SK-N-SH (cell line): ENCODE data around the gene HRH2. TPM values are rescaled to one million over a fixed set of nuclear protein-coding genes. Genes with fewer than 3 reads are reported as not detected.

Experiments
- CTCF ChIA-PET: fragments of 300-600, 350-600 bp; formaldehyde crosslinking; extraction: SDS; loops from one replicate; lab custom pipeline; 2021; lab: Yijun Ruan, JAX
- POLR2A ChIA-PET: fragments of 350-600 bp; sonication (Branson Sonifier 250); formaldehyde crosslinking; extraction: SDS; loops from one replicate; lab custom pipeline; 2020; ENCODE audit warnings: antibody characterized with exemption, inconsistent platforms; lab: Yijun Ruan, JAX
- DNase-seq: peaks from one replicate; pipeline ENCODE4 v3.0.0; 2012
- H2AFZ ChIP-seq: fragments of 200-600 bp; sonication (generic); 2 replicates; pipeline ENCODE4 v1.8.1; 2016; ENCODE audit warnings: antibody characterized with exemption, mild to moderate bottlenecking, low read depth
- H3F3A ChIP-seq: fragments of 200-600 bp; sonication (generic); replicated peaks from 2 replicates; pipeline ENCODE3; 2016; ENCODE audit warnings: antibody characterized with exemption, mild to moderate bottlenecking; ENCODE audit not compliant: insufficient read depth
- H3K27ac ChIP-seq, 2 experiments: fragments of 200-500 bp in 1 of 2; fragments of 200-600 bp in 1 of 2; sonication (Bioruptor generic) in 1 of 2; sonication (generic), shearing (Covaris generic) in 1 of 2; 2 replicates each; pipeline versions ENCODE4 v1.5.1 to v1.6.1; 2014 to 2016; ENCODE audit warnings: low read depth in 2 of 2, inconsistent platforms in 1 of 2, low read length in 1 of 2, mild to moderate bottlenecking in 1 of 2, mixed read lengths in 1 of 2
- H3K27me3 ChIP-seq: fragments of 200-600 bp; sonication (generic), shearing (Covaris generic); 2 replicates; pipeline ENCODE4 v1.6.1; 2016; ENCODE audit warnings: mixed run types; ENCODE audit not compliant: insufficient read depth
- H3K36me3 ChIP-seq, 2 experiments: fragments of 200-500 bp in 1 of 2; fragments of 200-600 bp in 1 of 2; sonication (Bioruptor generic) in 1 of 2; sonication (generic) in 1 of 2; replicated peaks in 1 of 2; 2 replicates each; pipeline versions ENCODE3 to v1.5.1; 2014 to 2016; ENCODE audit warnings: low read length in 1 of 2, mild to moderate bottlenecking in 1 of 2; ENCODE audit not compliant: insufficient read depth in 2 of 2, control insufficient read depth in 1 of 2
- H3K4me1 ChIP-seq, 2 experiments: fragments of 200-500 bp in 1 of 2; fragments of 200-600 bp in 1 of 2; sonication (Bioruptor generic) in 1 of 2; sonication (generic), shearing (Covaris generic) in 1 of 2; 2 replicates each; pipeline versions ENCODE4 v1.5.1 to v1.6.1; 2014 to 2016; ENCODE audit warnings: low read depth in 1 of 2, low read length in 1 of 2, mixed run types in 1 of 2; ENCODE audit not compliant: insufficient read depth in 2 of 2, control insufficient read depth in 1 of 2
- H3K4me2 ChIP-seq: fragments of 200-600 bp; sonication (generic), shearing (Covaris generic); 2 replicates; pipeline ENCODE4 v1.6.1; 2017; ENCODE audit warnings: mixed run types
- H3K4me3 ChIP-seq, 2 experiments: fragments of 200-500 bp in 1 of 2; fragments of 200-600 bp in 1 of 2; sonication (Bioruptor generic) in 1 of 2; sonication (generic), shearing (Covaris generic) in 1 of 2; 2 replicates each; pipeline versions ENCODE4 v1.5.1 to v1.8.1; 2014 to 2016; ENCODE audit warnings: low read depth in 2 of 2, inconsistent platforms in 1 of 2, low read length in 1 of 2, mild to moderate bottlenecking in 1 of 2, mixed read lengths in 1 of 2, moderate library complexity in 1 of 2
- H3K79me2 ChIP-seq: fragments of 200-600 bp; sonication (generic); 2 replicates; pipeline ENCODE4 v1.8.1; 2017; ENCODE audit warnings: mild to moderate bottlenecking; ENCODE audit not compliant: insufficient read depth
- H3K9ac ChIP-seq: fragments of 200-600 bp; sonication (generic); 2 replicates; pipeline ENCODE4 v1.6.1; 2017; ENCODE audit warnings: mixed run types
- H3K9me2 ChIP-seq: fragments of 200-600 bp; sonication (generic); 2 replicates; pipeline ENCODE4 v1.6.1; 2017; ENCODE audit warnings: mixed run types
- H3K9me3 ChIP-seq: fragments of 200-600 bp; sonication (generic); 2 replicates; pipeline ENCODE4 v1.6.1; 2017; ENCODE audit warnings: mixed run types, mild to moderate bottlenecking, moderate library complexity
- H4K20me1 ChIP-seq: fragments of 200-600 bp; sonication (generic); 2 replicates; pipeline ENCODE4 v1.6.1; 2017; ENCODE audit warnings: mild to moderate bottlenecking, mixed run types; ENCODE audit not compliant: insufficient read depth
- CHD2 ChIP-seq: fragments of 150-350 bp; IDR thresholded peaks from 2 replicates; pipeline ENCODE4 v1.6.1; 2018; ENCODE audit warnings: low read length; ENCODE audit not compliant: partially characterized antibody
- FOXJ3 ChIP-seq: sonication (generic); formaldehyde crosslinking; IDR thresholded peaks from 2 replicates; pipeline ENCODE4 v1.5.1; 2020; ENCODE audit warnings: mild to moderate bottlenecking, missing genetic modification reagents
- MEF2A ChIP-seq: IDR thresholded peaks from 2 replicates; pipeline ENCODE4 v1.4.0; 2012; ENCODE audit warnings: low read depth, borderline replicate concordance
- NFIC ChIP-seq: IDR thresholded peaks from 2 replicates; pipeline ENCODE4 v1.4.0; 2012; ENCODE audit warnings: borderline replicate concordance
- POLR2AphosphoS5 ChIP-seq: IDR thresholded peaks from 2 replicates; pipeline ENCODE4 v1.6.1; 2012; ENCODE audit warnings: low read depth, low read length
- REST ChIP-seq: IDR thresholded peaks from 2 replicates; pipeline ENCODE4 v1.6.1; 2012; ENCODE audit warnings: mild to moderate bottlenecking, low read depth, low read length, moderate library complexity
- YY1 ChIP-seq: IDR thresholded peaks from 2 replicates; pipeline ENCODE4 v1.4.0; 2012; ENCODE audit warnings: low read depth, mild to moderate bottlenecking
- WGBS: methylation state at CpG from one replicate; pipeline ENCODE4 v1.1.6; 2017; ENCODE audit warnings: low lambda C conversion rate; 5-methylcytosine and 5-hydroxymethylcytosine counted together
- polyA plus RNA-seq, 3 experiments: library from polyadenylated mRNA; depleted of rRNA; stranded (reverse); fragments of >200 nt; gene quantifications; 2 replicates each; pipeline ENCODE4 v1.2.3, GENCODE V29; 2012

Gene HRH2
- polyA plus RNA-seq, 1 of the 3 experiments (the other 2 are of a cell fraction): 0.08 TPM

DNA sequence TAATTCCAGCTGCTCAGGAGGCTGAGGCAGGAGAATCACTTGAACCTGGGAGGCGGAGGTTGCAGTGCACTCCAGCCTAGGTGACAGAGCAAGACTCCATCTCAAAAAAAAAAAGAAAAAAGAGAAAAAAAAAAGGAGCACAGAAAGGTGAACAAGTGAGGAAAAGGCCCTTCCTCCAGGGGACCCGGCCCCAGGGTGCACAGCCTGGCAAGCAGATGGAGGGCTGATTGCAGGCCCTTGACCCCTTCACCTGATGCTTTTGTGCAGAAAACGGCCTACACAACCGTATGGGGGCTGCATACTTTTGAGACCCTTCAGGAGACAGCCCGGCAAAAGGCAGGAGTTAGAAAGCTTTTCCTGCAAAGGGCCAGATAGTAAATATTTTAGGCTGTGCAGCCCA, 33.9 kb downstream of the HRH2 start:
- WGBS: 48% methylated on average over 5 of the region's 5 CpGs
- CTCF ChIA-PET: interaction anchor here (1.0 to 6.8 kb wide), 2 partner anchors 27 to 157 kb away, joined by 3 to 45 read pairs; no protein-coding TSS in a partner anchor
- DNase-seq: no peak

DNA sequence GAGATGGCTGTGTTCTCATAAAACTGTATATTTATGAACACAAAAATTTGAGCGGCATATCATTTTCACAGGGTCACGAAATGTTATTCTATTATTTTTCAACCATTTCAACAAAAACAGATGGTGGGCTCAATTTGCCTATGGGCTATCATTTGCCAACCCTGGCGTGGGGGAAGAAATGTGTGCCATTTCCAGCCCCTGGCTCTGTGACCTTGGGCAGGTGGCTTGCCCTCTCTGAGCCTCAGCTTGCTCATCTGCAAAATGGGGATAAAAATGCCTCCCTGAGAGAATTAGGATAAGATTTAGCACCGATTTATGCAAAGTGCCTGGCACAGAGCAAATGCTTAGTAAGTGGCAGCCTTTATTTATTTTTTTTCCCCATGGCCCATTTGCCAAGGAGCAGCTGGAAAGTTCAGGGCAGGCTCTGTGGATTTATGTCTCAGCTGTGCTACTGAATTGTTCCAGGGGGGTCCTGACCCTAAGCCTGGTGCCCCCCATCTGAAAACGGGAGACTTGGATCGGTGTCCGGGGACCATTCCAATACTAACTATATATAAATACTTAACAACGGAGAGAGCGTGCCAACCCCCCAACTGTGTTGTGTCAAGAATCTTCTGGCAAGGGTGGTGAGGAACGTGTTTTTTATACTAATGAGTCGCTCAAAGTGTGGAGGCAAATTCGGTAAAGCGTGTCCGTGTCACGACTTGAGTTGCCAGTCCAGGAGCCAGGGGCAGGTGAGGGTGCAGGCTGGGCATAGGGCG, 34.5 kb downstream of the HRH2 start:
- no peaks in the 10 kb centered on the region for H3K36me3 ChIP-seq
- no peak overlapping the region for H3K4me2 ChIP-seq
- H3K27ac ChIP-seq: no peak overlapping the region
- ChIA-PET POLR2A (no interaction called here), CTCF (interaction anchor here (1.0 to 6.8 kb wide), 2 partner anchors 26 to 158 kb away, joined by 3 to 45 read pairs; no protein-coding TSS in a partner anchor)
- DNase-seq: no peak
- no peaks in the 10 kb centered on the region for H4K20me1 ChIP-seq
- no peaks in the 10 kb centered on the region for H3K27me3 ChIP-seq
- H2AFZ ChIP-seq: no peak overlapping the region
- no peak overlapping the region for H3K4me3 ChIP-seq
- 63% methylated on average over 16 of the region's 16 CpGs for WGBS
- no peaks in the 10 kb centered on the region for H3K9me2 ChIP-seq
- H3K9ac ChIP-seq: no peak overlapping the region
- H3K4me1 ChIP-seq: peaks cover 0 to 3% of the 10 kb centered on the region in 2 experiments; a peak in 1 of 4 replicates
- H3K9me3 ChIP-seq: no peaks in the 10 kb centered on the region
- no peak for TF ChIP-seq MEF2A
- no peak for TF ChIP-seq CHD2
- TF ChIP-seq FOXJ3: no peak
- TF ChIP-seq NFIC: no peak
- TF ChIP-seq POLR2AphosphoS5: no peak
- TF ChIP-seq YY1: no peak
- no peaks in the 10 kb centered on the region for H3K79me2 ChIP-seq
- no peaks in the 10 kb centered on the region for H3F3A ChIP-seq

More for the DNA sequence above, 33.9 kb downstream of the HRH2 start:
- Histone ChIP-seq H3K4me2 (no peak overlapping the region), H3K9ac (no peak overlapping the region), H3F3A (no peaks in the 10 kb centered on the region), H3K79me2 (no peaks in the 10 kb centered on the region), H3K4me1 (peaks cover 0 to 3% of the 10 kb centered on the region in 2 experiments; a peak in 1 of 4 replicates), H2AFZ (no peak overlapping the region), H3K9me3 (no peaks in the 10 kb centered on the region), H3K4me3 (no peak overlapping the region), H3K36me3 (no peaks in the 10 kb centered on the region), H3K27ac (no peak overlapping the region), H3K27me3 (no peaks in the 10 kb centered on the region), H3K9me2 (no peaks in the 10 kb centered on the region), H4K20me1 (no peaks in the 10 kb centered on the region)
- POLR2A ChIA-PET: no interaction called here
- no peak for TF ChIP-seq REST
